ENCODE data around the gene CUEDC2. TPM values are rescaled to one million over a fixed set of nuclear protein-coding genes. Genes with fewer than 3 reads are reported as not detected.
A peak's percentile ranks its signal among the peaks of the same experiment; 100 is the strongest.

CUEDC2 gene
- polyA plus RNA-seq, 1 donor from 2014 or later: 169 TPM

- H3K4me3 ChIP-seq (ENCODE audit: low read length): no peak overlapping the region
- H3K9me3 ChIP-seq (ENCODE audit: low read length): no peaks in the 10 kb centered on the region
- no peak overlapping the region for H3K27ac ChIP-seq (ENCODE audit: low read length)
- no peak overlapping the region for H3K4me2 ChIP-seq (ENCODE audit: low read length)
- H3K9ac ChIP-seq (ENCODE audit: low read length): no peak overlapping the region
- H3K9me2 ChIP-seq (ENCODE audit: insufficient read depth, low read length): no peaks in the 10 kb centered on the region
- TF ChIP-seq EZH2 (IDR thresholded peaks at IDR 0.05; ENCODE audit: borderline replicate concordance, insufficient read depth, low read length, poor library complexity, severe bottlenecking): no peak
- TF ChIP-seq MXI1 (conservative IDR thresholded peaks at IDR 0.05; ENCODE audit: poor library complexity, severe bottlenecking): no peak
- TF ChIP-seq POLR2AphosphoS5 (IDR thresholded peaks at IDR 0.05): no peak
- TF ChIP-seq CTCF (IDR thresholded peaks at IDR 0.05; ENCODE audit: poor library complexity, severe bottlenecking): no peak
- TF ChIP-seq EP300 (conservative IDR thresholded peaks at IDR 0.05; ENCODE audit: poor library complexity, severe bottlenecking): no peak
- TF ChIP-seq TAF1 (IDR thresholded peaks at IDR 0.05; ENCODE audit: low read depth): no peak
- no peak for TF ChIP-seq SMC3 (conservative IDR thresholded peaks at IDR 0.05; ENCODE audit: poor library complexity)
- no peak for TF ChIP-seq RAD21 (conservative IDR thresholded peaks at IDR 0.05)
- no peak for TF ChIP-seq REST (IDR thresholded peaks at IDR 0.05; ENCODE audit: borderline replicate concordance)
- no peaks in the 10 kb centered on the region for H4K20me1 ChIP-seq (ENCODE audit: insufficient read depth)
- no peaks in the 10 kb centered on the region for H3K27me3 ChIP-seq (ENCODE audit: insufficient read depth, low read depth, low read length)
- no peak overlapping the region for H2AFZ ChIP-seq (ENCODE audit: low read depth, low read length)
- H3K79me2 ChIP-seq (replicated peaks; ENCODE audit: insufficient read depth, low read length): no peaks in the 10 kb centered on the region
- peaks cover 6% of the 10 kb centered on the region for H3F3A ChIP-seq (ENCODE audit: insufficient read depth, low read length, poor library complexity, severe bottlenecking)
- no peaks in the 10 kb centered on the region for H3K36me3 ChIP-seq (ENCODE audit: insufficient read depth, low read length)
Observed at GRCh38 chr10:102423372-102423968, 8.9 kb downstream of the CUEDC2 start.

GRCh38 chr10:102422545-102423129, 9.7 kb downstream of the CUEDC2 start:
- Histone ChIP-seq H2AFZ (ENCODE audit: low read depth, low read length) (no peak overlapping the region), H3F3A (ENCODE audit: insufficient read depth, low read length, poor library complexity, severe bottlenecking) (peaks cover 6% of the 10 kb centered on the region), H3K27me3 (ENCODE audit: insufficient read depth, low read depth, low read length) (no peaks in the 10 kb centered on the region), H3K4me2 (ENCODE audit: low read length) (peak overlapping the region; percentile 53), H3K9me3 (ENCODE audit: low read length) (no peaks in the 10 kb centered on the region), H3K27ac (ENCODE audit: low read length) (no peak overlapping the region), H3K9ac (ENCODE audit: low read length) (no peak overlapping the region), H3K36me3 (ENCODE audit: insufficient read depth, low read length) (no peaks in the 10 kb centered on the region), H3K4me3 (ENCODE audit: low read length) (peak overlapping the region; percentile 97), H3K79me2 (replicated peaks; ENCODE audit: insufficient read depth, low read length) (no peaks in the 10 kb centered on the region), H3K9me2 (ENCODE audit: insufficient read depth, low read length) (no peaks in the 10 kb centered on the region), H4K20me1 (ENCODE audit: insufficient read depth) (no peaks in the 10 kb centered on the region)
- TF ChIP-seq EZH2 (IDR thresholded peaks at IDR 0.05; ENCODE audit: borderline replicate concordance, insufficient read depth, low read length, poor library complexity, severe bottlenecking) (no peak), CTCF (IDR thresholded peaks at IDR 0.05; ENCODE audit: poor library complexity, severe bottlenecking) (peak; percentile 72), RAD21 (conservative IDR thresholded peaks at IDR 0.05) (peak; percentile 63), MXI1 (conservative IDR thresholded peaks at IDR 0.05; ENCODE audit: poor library complexity, severe bottlenecking) (no peak), SMC3 (conservative IDR thresholded peaks at IDR 0.05; ENCODE audit: poor library complexity) (peak; percentile 77), REST (IDR thresholded peaks at IDR 0.05; ENCODE audit: borderline replicate concordance) (no peak), TAF1 (IDR thresholded peaks at IDR 0.05; ENCODE audit: low read depth) (no peak), POLR2AphosphoS5 (IDR thresholded peaks at IDR 0.05) (no peak), EP300 (conservative IDR thresholded peaks at IDR 0.05; ENCODE audit: poor library complexity, severe bottlenecking) (no peak)

Measured in neural cell (in vitro differentiated cells).